Mammary epithelial cell (primary cell): ENCODE results near the gene RAB33B.

ENCODE experiments used
- CTCF ChIP-seq, 2 donors: IDR thresholded peaks in 1 of 2; conservative IDR thresholded peaks in 1 of 2; 2 replicates each; pipeline ENCODE4 v1.5.1; 2011 to 2012; ENCODE audit warnings: inconsistent platforms in 2 of 2, low read length in 2 of 2, mild to moderate bottlenecking in 2 of 2, control low read depth in 1 of 2, low read depth in 1 of 2; ENCODE audit not compliant: insufficient read depth in 1 of 2; ENCODE audit errors: extremely low read depth in 1 of 2
- EZH2 ChIP-seq: IDR thresholded peaks from 2 replicates; pipeline ENCODE4 v1.6.1; 2012; ENCODE audit warnings: low read length, inconsistent platforms, borderline replicate concordance

GRCh38 chr4:139488442-139488841 is 34.5 kb downstream of the RAB33B start:
- TF ChIP-seq CTCF (conservative IDR thresholded peaks at IDR 0.05 in 1 of 2, IDR thresholded peaks at IDR 0.05 in 1 of 2; ENCODE audit: extremely low read depth in 1 of 2, insufficient read depth in 1 of 2, low read depth in 1 of 2, low read length in 2 of 2), result no peak
- no peak for TF ChIP-seq EZH2
